Ovary (tissue), 9 donors: ENCODE data around the gene GLT8D1. TPM values are rescaled to one million over a fixed set of nuclear protein-coding genes. Genes with fewer than 3 reads are reported as not detected.

Experiments used
- DNase-seq, 5 donors: peaks; one replicate each; pipeline ENCODE4 v3.0.0-alpha.2; 2019 to 2020
- H3K27ac ChIP-seq, 2 donors: fragments of 200-600 bp; one replicate each; pipeline versions ENCODE4 v1.5.1 to v1.8.0; 2019 to 2022
- H3K27me3 ChIP-seq: fragments of 200-600 bp; one replicate; pipeline ENCODE4 v1.8.0; 2022
- H3K36me3 ChIP-seq: fragments of 200-600 bp; sonication (generic); one replicate; pipeline ENCODE4 v1.5.1; 2019
- H3K4me1 ChIP-seq: one replicate; pipeline ENCODE4 v1.8.1; 2013; ENCODE audit warnings: mild to moderate bottlenecking, moderate library complexity; ENCODE audit not compliant: insufficient read depth
- H3K4me3 ChIP-seq: fragments of 200-600 bp; sonication (generic); one replicate; pipeline ENCODE4 v1.5.1; 2017
- H3K9me3 ChIP-seq, 2 donors: fragments of 200-600 bp in 1 of 2; sonication (generic) in 1 of 2; one replicate each; pipeline versions ENCODE4 v1.5.1 to v1.8.1; 2013 to 2019; ENCODE audit warnings: mild to moderate bottlenecking in 1 of 2, moderate library complexity in 1 of 2
- CTCF ChIP-seq, 3 donors: fragments of 450-650 bp in 2 of 3; fragments of 200-600 bp in 1 of 3; IDR thresholded peaks; one replicate each; pipeline versions ENCODE4 v1.5.1 to v1.8.0; 2016 to 2022; ENCODE audit warnings: antibody characterized with exemption in 3 of 3, mild to moderate bottlenecking in 1 of 3
- EP300 ChIP-seq: sonication (generic); formaldehyde crosslinking; IDR thresholded peaks from one replicate; pipeline ENCODE4 v1.6.1; 2017; ENCODE audit warnings: antibody characterized with exemption
- POLR2A ChIP-seq: fragments of 450-650 bp; IDR thresholded peaks from one replicate; pipeline ENCODE4 v1.6.1; 2017; ENCODE audit warnings: antibody characterized with exemption, mild to moderate bottlenecking, moderate library complexity
- WGBS, 3 donors: extraction: QIAGEN DNeasy Blood & Tissue Kit in 1 of 3; methylation state at CpG; one replicate each; pipeline versions ENCODE4 v1.1.5 to v1.1.7; 2013 to 2017; 5-methylcytosine and 5-hydroxymethylcytosine counted together
- intact Hi-C, 4 donors: fragments of 100-400 bp; cut with DNase I; formaldehyde crosslinking; loops; one replicate each; pipeline versions ENCODE4 v1.11.0 to v1.15.1; 2022 to 2023
- polyA plus RNA-seq, 2 donors: library from polyadenylated mRNA; stranded (reverse); fragments of 200-250 nt in 1 of 2; fragments of 350-450 nt in 1 of 2; fragmentation: Illumina TruSeq in 1 of 2; extraction: RNeasy Lipid Tissue Mini Kit (QIAGEN cat#74804) in 1 of 2; gene quantifications; one replicate each; pipeline ENCODE4 v1.2.3, GENCODE V29; 2013 to 2014
- total RNA-seq, 7 donors: library from RNA; depleted of rRNA in 2 of 7; stranded (reverse); fragments of >200 nt in 2 of 7; fragmentation: NEBNext Ultra II Directional in 3 of 7; extraction: Animal tissue kit (Norgen Biotek cat#: 25700) in 3 of 7; gene quantifications; one replicate each; pipeline versions ENCODE4 v1.1.0 to v1.2.4, GENCODE V29; 2016 to 2023
- donor health status: DM: no; HTN: no; CAD: no; lungs with moderate emphysema.
- donor health status: DM: no; HTN: no; CAD: no.
- donor health status: Bipolar disorder and iron deficiency.
- donor health status: DM: yes; HTN: yes; CAD: no.
- donor health status: DM: no; HTN: no; CAD: no.
- donor health status: DM: yes; HTN: yes; CAD: no.

The GLT8D1 gene
- total and polyA plus RNA-seq, 9 donors: 42.3 to 72.9 (median 57.5) TPM

DNA sequence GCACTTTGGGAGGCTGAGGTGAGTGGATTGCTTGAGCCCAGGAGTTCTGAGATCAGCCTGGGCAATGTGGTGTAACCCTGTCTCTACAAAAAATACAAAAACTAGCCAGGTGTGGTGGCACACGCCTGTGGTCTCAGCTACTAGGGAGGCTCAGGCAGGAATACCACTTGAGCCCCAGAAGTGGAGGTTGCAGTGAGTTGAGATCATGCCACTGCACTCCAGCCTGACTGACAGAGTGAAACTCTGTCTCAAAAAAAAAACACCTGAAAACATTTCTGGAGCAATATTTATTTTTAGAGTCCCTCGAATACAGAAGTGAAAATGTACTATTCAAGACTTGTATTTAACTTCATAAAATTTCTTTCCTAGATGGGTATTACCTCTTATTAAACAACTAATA is 4.9 kb upstream of the GLT8D1 start:
- intact Hi-C loops: no loop called here
- Histone ChIP-seq H3K36me3 (no peaks in the 10 kb centered on the region), H3K27ac (no peak overlapping the region), H3K9me3 (no peaks in the 10 kb centered on the region), H3K4me3 (no peak overlapping the region), H3K27me3 (no peaks in the 10 kb centered on the region), H3K4me1 (peaks cover 5% of the 10 kb centered on the region)
- WGBS, 3 donors: 67 to 87% (median 74%) methylated on average over 2 of the region's 2 CpGs
- no peak for DNase-seq
- TF ChIP-seq POLR2A (no peak), EP300 (no peak)

- peaks cover 9% of the 10 kb centered on the region for H3K4me1 ChIP-seq
- no peak for DNase-seq
- no peaks in the 10 kb centered on the region for H3K27me3 ChIP-seq
- H3K36me3 ChIP-seq: no peaks in the 10 kb centered on the region
- H3K27ac ChIP-seq: no peak overlapping the region
- H3K9me3 ChIP-seq: no peaks in the 10 kb centered on the region
- TF ChIP-seq POLR2A (no peak), EP300 (no peak), CTCF (IDR thresholded peaks at IDR 0.05) (no peak)
- WGBS, 3 donors: 84 to 86% (median 85%) methylated on average over 4 of the region's 4 CpGs
- H3K4me3 ChIP-seq: no peak overlapping the region
- intact Hi-C loops: loop anchor here in 1 of 4 donors (10.0 kb wide), 1 partner anchor 173 kb away; the partner anchor contains the start of genes NT5DC2 and UQCC5
These were observed 2.0 kb upstream of the GLT8D1 start for GRCh38 chr3:52707585-52707984.

DNA sequence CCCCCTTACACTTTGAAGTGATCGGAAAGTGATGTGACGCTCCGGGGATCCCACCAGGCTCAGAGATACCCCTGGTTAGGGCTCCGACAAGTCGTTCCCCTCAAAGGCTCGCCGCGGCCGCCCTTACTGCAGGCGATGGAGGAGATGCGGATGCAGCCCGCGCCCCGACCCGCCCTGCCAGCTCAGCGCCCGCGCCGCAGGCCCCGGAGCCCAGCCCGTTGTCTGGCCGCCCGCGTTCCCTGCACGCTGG is 228 bp downstream of the GLT8D1 start:
- no peak for DNase-seq
- no peaks in the 10 kb centered on the region for H3K36me3 ChIP-seq
- WGBS, 3 donors: 0% methylated on average over 13 to 25 of the region's 25 CpGs
- H3K27ac ChIP-seq: peak overlapping the region in 1 of 2 donors; percentile 84
- no peaks in the 10 kb centered on the region for H3K27me3 ChIP-seq
- TF ChIP-seq EP300 (no peak), POLR2A (no peak), CTCF (IDR thresholded peaks at IDR 0.05) (no peak)
- no peaks in the 10 kb centered on the region for H3K9me3 ChIP-seq
- intact Hi-C loops: loop anchor here in 1 of 4 donors (10.0 kb wide), 1 partner anchor 171 kb away; the partner anchor contains the start of genes NT5DC2 and UQCC5
- H3K4me3 ChIP-seq: peak overlapping the region; percentile 77
- peaks cover 9% of the 10 kb centered on the region for H3K4me1 ChIP-seq

DNA sequence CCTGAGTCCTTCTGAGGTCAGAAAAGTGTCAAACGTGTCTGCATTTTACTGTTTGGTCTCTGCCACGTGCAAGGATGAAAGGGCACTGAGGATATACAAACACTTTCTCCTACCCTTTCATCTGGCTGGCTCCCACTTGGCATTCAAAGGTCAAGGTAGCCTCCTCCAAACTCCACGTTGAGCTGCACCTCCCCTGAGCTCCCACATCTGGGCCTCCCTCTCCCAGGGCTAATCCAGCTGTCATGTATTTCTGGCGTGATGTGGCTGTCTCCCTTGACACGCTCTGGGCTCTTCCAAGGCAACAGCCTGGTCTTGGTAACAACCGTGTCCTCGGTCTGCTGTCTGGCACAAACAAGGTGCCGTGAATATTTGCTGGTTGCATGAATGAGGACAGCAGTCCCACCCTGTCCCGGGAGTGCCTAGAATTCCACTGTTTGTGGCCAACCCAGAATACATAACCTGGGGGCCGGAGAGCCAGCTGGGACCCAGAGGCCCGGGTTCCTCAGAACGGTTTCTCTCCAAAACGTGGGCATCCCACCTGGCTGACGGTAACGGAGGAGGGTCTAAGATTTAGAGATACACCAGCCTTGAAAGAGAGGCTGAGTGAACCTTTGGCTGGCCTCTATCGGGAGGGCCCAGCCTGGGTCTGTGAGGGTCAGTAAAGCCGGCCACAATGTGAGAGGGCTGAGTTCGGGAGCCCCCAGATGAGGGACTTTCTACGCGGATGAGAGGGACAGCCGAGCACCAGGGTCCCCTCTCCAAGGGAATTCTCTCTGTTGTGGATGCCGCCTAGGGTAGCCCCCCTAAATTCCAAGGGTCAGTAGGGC is 767 bp downstream of the GLT8D1 start:
- no peak for TF ChIP-seq CTCF (IDR thresholded peaks at IDR 0.05)
- TF ChIP-seq EP300: no peak
- no peak for TF ChIP-seq POLR2A
- Histone ChIP-seq H3K36me3 (no peaks in the 10 kb centered on the region), H3K27ac (peak overlapping the region in 1 of 2 donors; percentile 84), H3K9me3 (no peaks in the 10 kb centered on the region), H3K27me3 (no peaks in the 10 kb centered on the region), H3K4me1 (peaks cover 9% of the 10 kb centered on the region), H3K4me3 (peak overlapping the region; percentile 77)
- DNase-seq: peak in 4 of 5 donors; percentile 39 to 53 (median 49)
- intact Hi-C loops: loop anchor here in 1 of 4 donors (10.0 kb wide), 1 partner anchor 170 kb away; the partner anchor contains the start of genes NT5DC2 and UQCC5
- 0 to 1% (median 1%) methylated on average over 22 of the region's 22 CpGs for WGBS, 3 donors

DNA sequence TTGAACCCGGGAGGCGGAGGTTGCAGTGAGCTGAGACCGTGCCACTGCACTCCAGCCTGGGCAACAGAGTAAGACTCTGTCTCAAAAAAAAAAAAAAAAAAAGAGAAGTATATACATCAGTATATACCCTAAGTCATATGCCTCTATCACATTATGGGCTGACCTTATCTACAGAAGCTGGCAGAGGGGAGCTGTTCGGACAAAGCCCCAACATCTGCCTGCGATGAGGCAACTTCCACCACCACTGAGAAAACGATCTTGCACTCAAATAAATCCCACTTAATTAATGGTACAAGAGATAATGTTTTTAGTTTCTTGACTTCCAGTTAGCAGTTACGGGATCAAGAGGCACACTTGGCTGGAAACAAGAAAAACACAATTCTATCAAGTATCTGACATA is 2.2 kb downstream of the GLT8D1 start:
- 65 to 78% (median 75%) methylated on average over 7 of the region's 7 CpGs for WGBS, 3 donors
- TF ChIP-seq POLR2A (no peak), CTCF (IDR thresholded peaks at IDR 0.05) (no peak), EP300 (no peak)
- peak overlapping the region in 1 of 2 donors; percentile 84 for H3K27ac ChIP-seq
- H3K4me1 ChIP-seq: peaks cover 9% of the 10 kb centered on the region
- no peaks in the 10 kb centered on the region for H3K36me3 ChIP-seq
- H3K27me3 ChIP-seq: no peaks in the 10 kb centered on the region
- H3K4me3 ChIP-seq: no peak overlapping the region
- no peak for DNase-seq
- no peaks in the 10 kb centered on the region for H3K9me3 ChIP-seq
- intact Hi-C loops: loop anchor here in 1 of 4 donors (10.0 kb wide), 1 partner anchor 169 kb away; the partner anchor contains the start of genes NT5DC2 and UQCC5
